HFFc6 (cell line): ENCODE measurements around the gene WDPCP. TPM values are rescaled to one million over a fixed set of nuclear protein-coding genes. Genes with fewer than 3 reads are reported as not detected.

Source experiments
- DNase-seq: peaks from one replicate; pipeline ENCODE4 v3.0.0-alpha.2; 2018
- H3K27ac Mint-ChIP-seq: 2 replicates; pipeline ENCODE4 v1.8.0; 2020; ENCODE audit warnings: mild to moderate bottlenecking, mixed read lengths
- H3K27me3 Mint-ChIP-seq: 2 replicates; pipeline ENCODE4 v1.8.0; 2021; ENCODE audit warnings: mild to moderate bottlenecking, moderate library complexity, mixed read lengths; ENCODE audit not compliant: insufficient read depth
- H3K36me3 Mint-ChIP-seq: 2 replicates; pipeline ENCODE4 v1.8.0; 2021; ENCODE audit warnings: low read depth, mixed read lengths
- H3K4me1 Mint-ChIP-seq: 2 replicates; pipeline ENCODE4 v1.8.0; 2020; ENCODE audit warnings: low read depth, mixed read lengths
- H3K4me3 Mint-ChIP-seq: 2 replicates; pipeline ENCODE4 v1.8.0; 2020; ENCODE audit warnings: mild to moderate bottlenecking, moderate library complexity, mixed read lengths
- H3K9me3 Mint-ChIP-seq: 2 replicates; pipeline ENCODE4 v1.8.0; 2020; ENCODE audit warnings: mild to moderate bottlenecking, mixed read lengths
- total RNA-seq, 6 experiments: library from RNA; stranded (reverse); fragmentation: NEBNext Ultra II Directional; extraction: Animal tissue kit (Norgen Biotek cat#: 25700); gene quantifications; 2 replicates in 1 of 6; 3 replicates in 5 of 6; pipeline ENCODE4 v1.2.3, GENCODE V29; 2021
- TF ChIP-seq, protein P1 (sequence below): fragments of 200-600 bp; sonication (generic); IDR thresholded peaks from 2 replicates; pipeline ENCODE4 v1.5.0; 2021; ENCODE audit warnings: antibody characterized with exemption, mild to moderate bottlenecking

WDPCP gene
- total RNA-seq, 6 experiments from 2014 or later = 3.0 to 5.9 (median 4.6) TPM

DNA sequence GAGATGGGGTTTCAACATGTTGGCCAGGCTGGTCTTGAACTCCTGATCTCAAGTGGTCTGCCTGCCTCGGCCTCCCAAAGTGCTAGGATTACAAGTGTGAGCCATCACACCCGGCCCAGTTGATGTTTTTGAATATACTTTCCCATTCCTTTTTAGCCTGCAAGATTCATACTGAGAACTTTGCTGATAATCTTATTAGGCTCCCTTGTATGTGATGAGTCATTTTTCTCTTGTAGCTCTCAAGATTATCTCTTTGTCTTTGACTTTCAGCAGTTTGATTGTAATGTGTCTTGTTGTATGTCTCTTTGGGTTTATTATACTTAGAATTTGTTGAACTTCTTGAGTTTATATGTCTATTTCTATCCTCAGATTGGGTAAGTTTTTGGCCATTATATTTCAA is 456.3 kb downstream of the WDPCP start:
- Mint-ChIP-seq H3K4me1 (no peaks in the 10 kb centered on the region), H3K27me3 (no peaks in the 10 kb centered on the region), H3K27ac (no peak overlapping the region), H3K4me3 (no peak overlapping the region), H3K36me3 (peaks cover 12% of the 10 kb centered on the region; the same call in 1 of the 2 replicates), H3K9me3 (peaks cover 23% of the 10 kb centered on the region)
- TF ChIP-seq, protein P1, sequence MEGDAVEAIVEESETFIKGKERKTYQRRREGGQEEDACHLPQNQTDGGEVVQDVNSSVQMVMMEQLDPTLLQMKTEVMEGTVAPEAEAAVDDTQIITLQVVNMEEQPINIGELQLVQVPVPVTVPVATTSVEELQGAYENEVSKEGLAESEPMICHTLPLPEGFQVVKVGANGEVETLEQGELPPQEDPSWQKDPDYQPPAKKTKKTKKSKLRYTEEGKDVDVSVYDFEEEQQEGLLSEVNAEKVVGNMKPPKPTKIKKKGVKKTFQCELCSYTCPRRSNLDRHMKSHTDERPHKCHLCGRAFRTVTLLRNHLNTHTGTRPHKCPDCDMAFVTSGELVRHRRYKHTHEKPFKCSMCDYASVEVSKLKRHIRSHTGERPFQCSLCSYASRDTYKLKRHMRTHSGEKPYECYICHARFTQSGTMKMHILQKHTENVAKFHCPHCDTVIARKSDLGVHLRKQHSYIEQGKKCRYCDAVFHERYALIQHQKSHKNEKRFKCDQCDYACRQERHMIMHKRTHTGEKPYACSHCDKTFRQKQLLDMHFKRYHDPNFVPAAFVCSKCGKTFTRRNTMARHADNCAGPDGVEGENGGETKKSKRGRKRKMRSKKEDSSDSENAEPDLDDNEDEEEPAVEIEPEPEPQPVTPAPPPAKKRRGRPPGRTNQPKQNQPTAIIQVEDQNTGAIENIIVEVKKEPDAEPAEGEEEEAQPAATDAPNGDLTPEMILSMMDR = no peak
- DNase-seq = no peak

DNA sequence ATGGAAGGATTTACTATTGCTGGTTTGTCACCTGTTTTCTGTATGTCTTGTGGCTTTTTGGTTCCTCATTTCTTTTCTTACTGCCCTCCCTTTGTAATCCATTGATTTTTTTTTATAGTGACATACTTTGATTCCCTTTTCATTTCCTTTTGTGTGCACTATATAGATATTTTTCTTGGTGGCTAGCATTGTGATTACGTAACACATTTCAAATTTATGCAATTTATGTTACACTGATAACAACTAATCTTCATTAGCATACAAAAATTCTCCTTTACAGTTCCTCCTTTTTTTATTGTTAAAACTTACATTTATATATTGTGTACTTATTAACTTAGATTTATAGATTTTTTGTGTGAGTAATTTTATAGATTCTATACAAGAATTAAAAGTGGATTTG is 457.1 kb downstream of the WDPCP start:
- Mint-ChIP-seq H3K27me3 (no peaks in the 10 kb centered on the region; the same call in 1 of the 2 replicates), H3K4me3 (no peak overlapping the region), H3K36me3 (peaks cover 12% of the 10 kb centered on the region; the same call in 1 of the 2 replicates), H3K4me1 (no peaks in the 10 kb centered on the region), H3K27ac (no peak overlapping the region), H3K9me3 (peaks cover 21% of the 10 kb centered on the region)
- TF ChIP-seq, protein P1 = no peak
- DNase-seq = no peak

DNA sequence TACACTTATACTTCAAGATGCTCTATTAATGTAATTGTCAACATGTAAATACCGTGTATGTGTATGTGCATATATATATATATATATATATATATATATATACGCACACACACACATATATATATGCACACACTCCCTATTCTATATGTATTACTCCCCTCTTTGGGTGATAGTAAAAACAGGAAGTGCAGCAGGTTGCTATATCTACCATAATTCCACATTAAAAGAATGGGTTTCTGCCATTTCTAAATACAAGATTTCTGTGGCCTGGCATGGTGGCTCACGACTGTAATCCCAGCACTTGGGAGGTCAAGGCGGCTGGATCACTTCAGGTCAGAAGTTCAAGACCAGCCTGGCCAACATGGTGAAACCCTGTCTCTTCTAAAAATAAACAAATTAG is 460.7 kb downstream of the WDPCP start:
- no peak for DNase-seq
- Mint-ChIP-seq H3K27ac (no peak overlapping the region), H3K9me3 (peaks cover 9% of the 10 kb centered on the region), H3K4me3 (no peak overlapping the region), H3K4me1 (no peaks in the 10 kb centered on the region), H3K27me3 (no peaks in the 10 kb centered on the region; the same call in 1 of the 2 replicates), H3K36me3 (peaks cover 8% of the 10 kb centered on the region; the same call in 1 of the 2 replicates)
- TF ChIP-seq, protein P1 = no peak

DNA sequence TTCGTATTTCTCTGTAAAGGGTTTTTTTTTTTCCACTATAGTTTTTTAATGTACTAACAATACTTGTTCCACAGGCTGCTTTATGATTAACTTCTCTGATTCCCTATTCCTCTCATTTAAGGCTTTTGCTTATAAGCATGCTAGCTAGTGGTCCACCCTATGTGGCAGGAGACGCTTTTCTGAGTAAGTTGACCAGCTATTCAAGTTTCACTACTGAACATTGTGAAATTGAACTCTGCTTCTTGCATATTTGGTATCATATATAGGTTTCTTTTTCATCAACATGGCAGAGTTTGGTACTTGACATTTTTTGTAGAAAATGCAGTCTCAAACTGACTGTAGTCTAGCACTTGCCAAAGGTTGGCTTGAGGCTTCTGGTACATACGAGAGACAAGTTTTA is 463.4 kb downstream of the WDPCP start:
- no peaks in the 10 kb centered on the region for H3K4me1 Mint-ChIP-seq
- TF ChIP-seq, protein P1 = no peak
- DNase-seq = no peak
- H3K9me3 Mint-ChIP-seq = no peaks in the 10 kb centered on the region
- H3K36me3 Mint-ChIP-seq = no peaks in the 10 kb centered on the region
- H3K27me3 Mint-ChIP-seq = no peaks in the 10 kb centered on the region; the same call in 1 of the 2 replicates
- no peak overlapping the region for H3K27ac Mint-ChIP-seq
- H3K4me3 Mint-ChIP-seq = no peak overlapping the region

DNA sequence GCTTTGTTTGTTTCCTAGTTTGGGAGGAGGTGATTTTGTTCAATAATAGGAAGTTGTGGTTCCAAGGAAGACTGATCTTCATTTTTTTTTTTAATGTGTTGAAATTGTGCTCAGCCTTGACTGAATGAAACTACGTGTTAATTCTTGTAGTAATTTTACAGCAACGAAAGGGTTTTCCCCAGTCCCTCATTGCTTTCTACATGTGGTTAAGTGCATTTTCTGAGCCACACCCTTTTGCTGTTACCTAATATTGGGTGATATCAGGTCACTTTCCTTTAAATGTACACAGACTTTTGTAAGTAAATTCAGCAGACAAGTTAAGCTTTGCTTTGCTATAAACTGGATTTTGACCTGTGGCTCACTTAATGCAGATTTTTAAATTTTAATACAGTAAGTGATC is 464.1 kb downstream of the WDPCP start:
- TF ChIP-seq, protein P1 = no peak
- no peak for DNase-seq
- no peak overlapping the region for H3K27ac Mint-ChIP-seq
- no peaks in the 10 kb centered on the region for H3K36me3 Mint-ChIP-seq
- no peaks in the 10 kb centered on the region for H3K4me1 Mint-ChIP-seq
- no peaks in the 10 kb centered on the region for H3K9me3 Mint-ChIP-seq
- no peak overlapping the region for H3K4me3 Mint-ChIP-seq
- no peaks in the 10 kb centered on the region; the same call in 1 of the 2 replicates for H3K27me3 Mint-ChIP-seq

DNA sequence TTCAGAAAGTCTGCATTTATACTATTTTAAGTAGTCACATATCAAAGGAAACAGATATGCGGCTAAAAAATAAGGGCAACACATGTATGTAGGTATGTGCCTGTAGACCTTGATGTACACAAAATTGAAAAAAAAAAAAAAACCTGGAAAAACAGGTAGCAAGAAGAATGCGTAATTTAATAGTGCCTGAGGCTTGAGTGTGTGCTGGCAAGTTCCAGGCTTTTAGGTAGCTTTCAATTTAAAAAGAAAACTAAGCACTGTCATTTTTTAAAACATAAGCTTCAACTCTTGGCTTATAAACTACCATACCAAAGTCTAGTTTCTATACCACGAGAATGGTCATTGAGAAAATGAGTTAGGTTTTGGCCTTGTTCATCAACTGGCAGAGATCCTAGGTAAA is 465.4 kb downstream of the WDPCP start:
- no peaks in the 10 kb centered on the region for H3K36me3 Mint-ChIP-seq
- no peak overlapping the region for H3K4me3 Mint-ChIP-seq
- H3K9me3 Mint-ChIP-seq = no peaks in the 10 kb centered on the region
- TF ChIP-seq, protein P1 = no peak
- no peak overlapping the region for H3K27ac Mint-ChIP-seq
- no peaks in the 10 kb centered on the region; the same call in 1 of the 2 replicates for H3K27me3 Mint-ChIP-seq
- DNase-seq = no peak
- no peaks in the 10 kb centered on the region for H3K4me1 Mint-ChIP-seq
